ENCODE data around the gene DHX40.

GRCh38 chr17:59527325-59527917, 38.0 kb upstream of the DHX40 start:
- TF ChIP-seq NRF1 (IDR thresholded peaks at IDR 0.05; ENCODE audit: low read depth, low read length) (no peak), EZH2 (IDR thresholded peaks at IDR 0.05; ENCODE audit: low read depth, low read length, severe bottlenecking) (no peak), RAD21 (IDR thresholded peaks at IDR 0.05 in 1 of 2, conservative IDR thresholded peaks at IDR 0.05 in 1 of 2; ENCODE audit: low read depth in 2 of 2, low read length in 2 of 2) (no peak)
